Erythroblast (primary cell): ENCODE measurements around the gene GALNT7.
"Not testable (repeated sequence)": the region's sequence is repeated elsewhere in the genome, so short reads cannot be mapped to it uniquely, and the experiment has no call there.

Experiments used
- DNase-seq, 2 experiments: peaks; one replicate each; lab custom pipeline; 2025; lab: John Stamatoyannopoulos, UW
- GATA1 ChIP-seq: IDR thresholded peaks from 2 replicates; pipeline ENCODE4 v1.6.1; 2011; ENCODE audit warnings: low read depth, mild to moderate bottlenecking, control low read depth, low read length, moderate library complexity
- POLR2A ChIP-seq: IDR thresholded peaks from 2 replicates; pipeline ENCODE4 v1.6.1; 2011; ENCODE audit warnings: mild to moderate bottlenecking, low read length

The GALNT7 gene

DNA sequence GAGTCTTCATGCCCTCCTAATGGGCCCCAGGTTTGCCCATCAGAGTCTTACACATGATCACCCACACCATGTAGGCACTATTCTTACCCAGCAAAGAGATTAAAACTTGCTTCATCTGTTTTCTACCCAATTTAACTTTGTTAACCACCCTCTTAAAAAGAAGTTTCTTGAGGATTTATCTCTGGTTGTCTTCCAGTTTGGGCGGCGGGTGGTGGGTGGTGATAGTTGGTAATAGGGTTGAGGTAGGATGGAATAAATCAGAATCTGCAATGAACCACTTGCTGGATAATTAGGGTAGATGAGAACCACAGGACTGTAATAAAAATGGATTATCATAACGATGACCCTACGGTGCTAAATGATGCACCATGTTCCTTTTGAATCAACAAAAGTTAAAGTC is 30.9 kb downstream of the GALNT7 start:
- no peak for DNase-seq
- TF ChIP-seq POLR2A, result no peak
- TF ChIP-seq GATA1, result no peak

DNA sequence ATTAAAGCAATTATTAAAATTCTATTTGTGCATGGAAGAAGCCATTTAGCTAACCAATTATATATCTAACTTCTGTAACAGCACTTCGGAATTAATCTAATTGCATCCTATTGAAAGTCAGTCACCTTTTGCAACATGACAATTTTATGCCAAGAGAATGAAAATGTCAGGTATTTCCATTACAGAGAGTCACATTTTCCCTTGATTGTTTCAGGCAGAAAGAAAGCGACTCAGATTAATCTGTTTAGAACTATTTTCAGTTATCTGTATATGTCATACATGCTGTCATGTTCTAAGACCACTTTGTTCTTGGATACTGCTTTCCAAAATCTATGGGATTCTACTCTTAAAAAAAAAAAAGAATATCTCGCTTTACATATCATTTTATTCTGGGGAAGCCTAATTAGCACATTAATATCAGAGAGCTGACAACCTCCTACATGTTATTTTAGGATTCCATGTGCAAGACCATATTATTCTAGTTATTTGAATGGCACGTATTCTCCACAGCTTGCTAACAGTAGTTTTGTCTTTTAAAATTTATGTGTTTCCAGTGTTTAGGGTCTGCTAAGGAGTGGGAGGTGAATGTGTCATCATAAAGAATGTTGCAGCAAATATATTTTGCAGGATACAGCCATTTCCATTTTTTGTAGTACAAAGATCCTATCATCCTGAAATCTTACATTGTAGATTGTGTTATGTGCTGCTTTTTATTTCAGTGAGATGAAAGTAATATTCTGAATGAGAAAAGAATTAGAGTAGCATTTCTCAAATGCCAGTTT is 31.7 kb downstream of the GALNT7 start:
- no peak for DNase-seq
- TF ChIP-seq POLR2A, result no peak
- TF ChIP-seq GATA1, result no peak

DNA sequence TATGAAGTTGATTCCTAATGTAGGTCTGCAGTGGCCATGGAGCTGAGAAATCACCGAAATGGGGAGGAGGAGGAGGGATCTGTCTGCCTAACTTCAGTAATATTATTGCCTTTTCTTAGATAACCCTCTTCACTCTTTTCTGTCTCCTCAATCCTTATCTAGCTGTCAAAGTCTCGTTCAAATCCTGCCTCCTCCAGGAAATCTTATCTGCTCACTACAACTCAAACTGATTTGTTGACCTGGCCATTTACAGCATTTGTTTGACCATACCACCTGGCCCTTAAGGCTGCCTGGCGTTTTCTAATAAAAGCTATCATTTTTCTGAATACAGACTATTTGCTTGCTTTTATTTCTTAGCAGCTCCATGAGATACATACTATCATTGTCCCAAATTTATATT is 33.8 kb downstream of the GALNT7 start:
- TF ChIP-seq GATA1 (no peak), POLR2A (no peak)

DNA sequence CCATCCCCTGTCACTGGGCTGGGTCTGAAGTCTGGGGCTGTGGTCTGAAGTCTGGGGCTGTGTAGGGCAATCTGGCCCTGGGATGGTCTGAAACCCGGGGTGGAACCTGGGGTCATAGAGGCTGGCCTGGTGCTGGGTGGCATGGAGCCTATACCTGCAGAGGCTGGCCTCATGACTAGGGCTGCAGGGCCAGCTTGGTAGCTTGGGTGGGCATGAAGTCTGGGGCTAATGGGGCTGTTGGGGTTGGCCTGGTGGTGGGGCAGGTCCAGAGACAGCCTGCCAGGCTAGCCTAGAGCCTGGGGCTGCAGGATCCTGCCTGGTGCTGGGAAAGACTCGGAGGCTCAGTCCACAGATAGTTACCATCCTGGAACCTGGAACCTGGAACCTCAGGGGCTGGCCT is 37.0 kb downstream of the GALNT7 start:
- TF ChIP-seq POLR2A (no peak), GATA1 (no peak)
- no peak for DNase-seq

More for the DNA sequence above, 33.8 kb downstream of the GALNT7 start:
- no peak for DNase-seq

DNA sequence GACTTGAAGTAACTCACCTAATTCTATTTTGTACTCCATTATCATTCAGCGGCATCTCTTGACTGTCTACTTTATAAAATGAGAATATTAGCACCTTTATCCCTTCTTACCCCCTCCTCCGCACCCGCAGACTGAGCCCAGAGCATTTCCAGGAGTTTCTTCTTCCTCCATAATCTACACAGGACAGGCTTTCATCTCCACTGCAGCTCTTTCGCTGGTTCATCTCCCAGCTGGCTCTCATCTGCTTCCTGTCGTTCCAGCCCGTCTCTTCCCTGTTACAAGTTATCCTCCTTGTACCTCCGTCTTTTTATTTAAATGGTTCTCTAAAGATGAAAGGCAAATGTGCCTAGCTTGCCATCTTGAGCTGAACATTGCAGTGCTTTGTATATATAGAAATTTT is 39.8 kb downstream of the GALNT7 start:
- TF ChIP-seq POLR2A (no peak), GATA1 (no peak)
- no peak for DNase-seq

DNA sequence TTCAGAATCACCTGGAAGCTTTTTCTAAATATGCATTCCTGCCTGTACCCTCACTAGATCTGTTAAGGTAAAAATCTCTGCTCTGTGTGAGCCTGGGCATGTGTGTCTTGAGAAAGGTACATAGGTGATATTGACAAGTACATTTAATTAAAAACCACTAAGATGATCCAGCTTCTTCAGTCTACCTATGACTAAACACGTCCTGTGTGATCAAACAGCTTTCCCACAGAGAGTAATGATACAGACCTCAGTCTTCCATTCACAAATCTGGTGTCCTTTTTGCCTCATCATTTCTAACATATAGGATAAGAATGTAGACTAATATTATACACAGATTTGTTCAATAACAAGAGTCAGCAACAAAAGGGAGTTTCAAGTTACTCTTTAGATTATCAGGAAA is 42.6 kb downstream of the GALNT7 start:
- no peak for DNase-seq
- TF ChIP-seq GATA1, result no peak
- TF ChIP-seq POLR2A, result no peak

DNA sequence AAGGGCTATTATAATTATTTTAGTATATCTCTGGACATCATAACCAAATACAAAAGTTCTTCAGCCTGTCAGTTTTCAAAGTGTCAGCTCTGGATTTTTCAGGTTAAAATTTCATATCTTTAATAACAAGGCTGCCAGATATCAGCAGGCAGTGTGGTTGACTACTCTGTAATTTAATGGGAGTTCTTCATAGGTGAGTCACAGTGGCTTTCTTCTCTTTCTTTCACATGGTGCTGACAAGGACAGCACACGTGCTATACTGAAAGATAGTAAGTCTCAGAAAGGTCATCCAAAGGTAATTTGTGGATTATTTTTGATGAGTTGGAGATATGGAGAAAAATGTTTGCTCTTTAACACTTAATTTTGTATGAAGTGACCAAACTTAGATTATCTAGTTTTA is 43.2 kb downstream of the GALNT7 start:
- DNase-seq, result no peak
- TF ChIP-seq GATA1, result no peak
- TF ChIP-seq POLR2A, result no peak

DNA sequence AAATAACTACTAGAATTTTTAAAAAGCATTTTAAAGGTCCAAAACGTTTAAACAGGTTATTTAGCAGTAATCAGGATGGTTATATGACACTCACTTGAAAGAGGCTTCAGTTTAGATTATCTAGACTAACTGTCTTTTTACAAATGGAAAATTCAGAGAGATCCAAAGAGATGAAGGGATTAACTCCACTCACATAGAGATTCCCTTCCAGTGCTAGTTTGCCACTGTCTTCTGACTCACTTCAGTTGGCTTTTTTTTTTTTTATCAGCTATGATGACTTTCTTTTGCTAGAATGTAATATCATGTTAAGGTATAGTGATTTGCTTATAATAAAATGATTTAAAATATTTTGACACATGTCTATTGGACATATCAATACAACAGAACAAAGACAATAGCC is 43.8 kb downstream of the GALNT7 start:
- DNase-seq, result no peak
- TF ChIP-seq POLR2A, result no peak
- TF ChIP-seq GATA1, result no peak

DNA sequence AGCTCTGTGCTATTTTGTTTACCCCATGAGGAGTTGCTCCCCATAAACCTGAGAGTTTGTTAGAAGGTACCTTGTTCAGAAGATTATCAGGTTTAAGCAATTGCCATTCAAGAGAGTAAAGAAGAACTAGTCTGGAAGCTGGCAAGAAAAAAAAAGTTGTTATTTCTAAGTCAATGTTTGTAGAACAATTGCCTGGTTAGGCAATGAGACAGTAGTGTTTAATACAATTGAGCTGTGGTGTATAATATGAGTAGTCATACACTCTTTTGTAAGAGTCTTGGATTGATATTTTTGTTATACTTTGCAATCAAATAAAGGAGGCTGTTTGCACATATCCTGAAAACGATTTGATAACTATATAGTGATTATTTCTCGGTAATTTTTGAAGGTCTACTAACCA is 44.7 kb downstream of the GALNT7 start:
- no peak for DNase-seq
- TF ChIP-seq GATA1 (no peak), POLR2A (no peak)

DNA sequence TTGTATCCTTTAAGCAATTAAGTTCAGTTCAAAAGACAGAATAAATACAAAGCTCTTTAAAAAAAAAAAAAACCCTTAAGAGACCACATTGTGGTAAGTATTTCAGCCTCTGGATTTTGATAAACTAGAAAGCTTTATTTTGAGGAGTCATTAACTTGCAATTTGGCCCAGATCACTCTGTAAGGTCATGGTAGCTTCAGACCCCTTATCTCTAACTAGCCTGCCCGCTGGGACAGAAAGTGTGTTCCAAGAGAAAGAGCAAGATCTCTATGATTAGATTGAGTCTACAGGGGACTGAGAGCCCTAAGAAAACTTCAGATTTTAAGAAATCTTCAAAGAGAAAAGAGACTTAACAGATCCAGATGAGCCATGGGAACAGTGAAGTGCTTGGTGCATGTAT is 45.6 kb downstream of the GALNT7 start:
- TF ChIP-seq GATA1 (no peak), POLR2A (no peak)
- peak; percentile 22 to 59 for DNase-seq

DNA sequence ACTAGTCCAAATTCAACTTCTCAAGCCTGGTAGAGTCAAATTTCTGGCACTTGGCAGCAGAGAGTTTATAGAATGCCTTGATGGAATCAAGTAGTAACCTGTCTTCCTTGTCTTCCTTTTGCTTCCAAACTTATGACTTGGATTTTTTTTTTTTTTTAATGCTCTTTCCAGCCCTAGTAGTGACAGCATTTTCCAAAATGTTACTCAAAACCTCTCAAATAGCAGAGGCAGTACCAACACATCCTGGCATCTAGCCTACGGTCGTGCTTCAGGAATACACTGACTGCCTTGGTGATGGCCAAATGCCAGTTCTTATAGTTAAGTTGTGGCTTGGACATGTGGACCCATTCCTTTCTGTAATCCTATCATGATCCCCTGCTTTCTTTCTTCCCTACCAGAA is 46.0 kb downstream of the GALNT7 start:
- TF ChIP-seq POLR2A, result no peak
- no peak for TF ChIP-seq GATA1
- no peak for DNase-seq

DNA sequence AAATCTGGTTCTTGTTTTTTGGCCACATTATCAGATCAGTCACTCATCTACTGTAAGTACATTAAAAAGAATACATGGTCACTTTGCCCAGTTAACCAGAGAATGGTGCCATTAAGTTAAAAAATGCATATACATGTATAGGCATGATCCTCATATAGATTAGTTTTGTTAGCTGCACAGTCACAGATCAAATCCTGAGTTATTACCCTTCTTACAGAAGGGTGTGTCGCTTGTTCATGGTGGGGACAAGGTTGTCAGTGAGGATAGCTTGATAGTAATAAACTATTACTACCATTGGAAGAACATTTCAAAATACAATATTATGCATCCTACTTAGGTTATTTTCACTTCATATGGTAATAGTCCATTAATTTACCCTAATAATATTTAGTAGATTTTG is 48.5 kb downstream of the GALNT7 start:
- TF ChIP-seq POLR2A (no peak), GATA1 (no peak)
- no peak for DNase-seq

DNA sequence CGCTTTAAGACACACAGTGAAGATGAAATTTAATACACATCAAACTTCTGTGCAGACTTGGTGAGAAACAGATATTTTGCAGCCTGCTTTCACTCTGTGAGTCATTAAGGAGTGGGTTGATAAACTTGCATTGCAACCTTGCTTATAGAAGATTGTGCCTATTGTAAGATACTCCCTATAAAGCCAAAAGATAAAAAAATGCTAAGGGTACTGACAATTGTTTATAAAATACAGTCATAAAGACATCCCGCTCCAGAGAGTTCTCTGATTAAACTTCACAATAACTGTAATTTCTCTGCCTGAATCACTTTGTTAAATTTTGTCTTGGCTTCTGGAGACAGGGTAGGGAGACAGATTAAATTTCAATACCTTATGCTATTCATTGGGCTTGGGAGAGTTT is 49.1 kb downstream of the GALNT7 start:
- no peak for TF ChIP-seq GATA1
- no peak for TF ChIP-seq POLR2A
- DNase-seq, result peak; percentile 5 to 13

DNA sequence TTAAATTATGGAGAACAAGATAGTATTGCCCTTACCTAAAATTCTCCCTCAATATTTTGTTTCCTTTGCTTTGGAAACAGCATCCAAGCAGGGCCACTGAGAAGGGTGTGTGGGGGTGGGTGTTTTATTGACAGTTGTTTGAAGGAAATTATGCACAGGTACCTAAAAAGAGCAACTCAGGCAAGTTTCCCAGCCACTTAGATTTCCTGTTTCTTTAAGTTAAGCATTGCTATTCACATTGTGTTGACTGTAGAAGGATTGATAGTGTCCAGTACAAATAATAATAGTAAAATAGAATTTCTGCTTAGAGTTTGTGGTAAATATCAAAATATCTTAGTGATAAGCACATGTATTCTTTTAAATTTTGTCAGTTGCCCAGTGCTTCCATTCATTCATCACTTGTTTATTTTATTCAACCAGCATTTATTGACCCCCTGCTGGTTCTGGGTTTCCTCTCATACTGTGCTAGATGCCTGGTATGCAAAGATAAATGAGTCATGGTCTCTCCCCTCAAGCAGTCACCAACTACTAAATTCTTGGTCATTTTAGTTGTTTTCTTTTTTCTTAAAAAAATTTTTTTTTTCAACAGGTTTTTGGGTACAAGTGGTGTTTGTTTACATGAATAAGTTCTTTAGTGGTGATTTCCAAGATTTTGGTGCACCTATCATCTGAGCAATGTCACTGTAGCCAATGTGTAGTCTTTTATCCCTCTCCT is 50.0 kb downstream of the GALNT7 start:
- DNase-seq, result peak; percentile 4 to 9

DNA sequence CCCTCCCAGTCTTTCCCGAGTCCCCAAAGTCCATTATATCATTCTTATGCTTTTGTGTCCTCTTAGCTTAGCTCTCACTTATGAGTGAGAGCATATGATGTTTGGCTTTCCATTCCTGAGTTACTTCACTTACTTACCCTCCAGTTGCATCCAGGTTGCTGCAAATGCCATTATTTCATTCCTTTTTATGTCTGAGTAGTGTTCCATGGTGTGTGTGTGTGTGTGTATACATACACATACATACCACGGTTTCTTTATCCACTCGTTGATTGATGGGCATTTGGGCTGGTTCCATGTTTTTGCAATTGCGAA is 50.5 kb downstream of the GALNT7 start:
- DNase-seq, result not testable (repeated sequence)

More for the DNA sequence above, 50.0 kb downstream of the GALNT7 start:
- TF ChIP-seq GATA1, result no peak
- TF ChIP-seq POLR2A, result no peak
